NOMO-1 treated with DMSO at 0.1 percent for 48 hours (cell line): ENCODE data around the gene YBEY.

ENCODE experiments used
- DNase-seq: peaks from one replicate; lab custom pipeline; 2025; ENCODE audit not compliant: unreplicated experiment; lab: John Stamatoyannopoulos, UW

The YBEY gene

DNA sequence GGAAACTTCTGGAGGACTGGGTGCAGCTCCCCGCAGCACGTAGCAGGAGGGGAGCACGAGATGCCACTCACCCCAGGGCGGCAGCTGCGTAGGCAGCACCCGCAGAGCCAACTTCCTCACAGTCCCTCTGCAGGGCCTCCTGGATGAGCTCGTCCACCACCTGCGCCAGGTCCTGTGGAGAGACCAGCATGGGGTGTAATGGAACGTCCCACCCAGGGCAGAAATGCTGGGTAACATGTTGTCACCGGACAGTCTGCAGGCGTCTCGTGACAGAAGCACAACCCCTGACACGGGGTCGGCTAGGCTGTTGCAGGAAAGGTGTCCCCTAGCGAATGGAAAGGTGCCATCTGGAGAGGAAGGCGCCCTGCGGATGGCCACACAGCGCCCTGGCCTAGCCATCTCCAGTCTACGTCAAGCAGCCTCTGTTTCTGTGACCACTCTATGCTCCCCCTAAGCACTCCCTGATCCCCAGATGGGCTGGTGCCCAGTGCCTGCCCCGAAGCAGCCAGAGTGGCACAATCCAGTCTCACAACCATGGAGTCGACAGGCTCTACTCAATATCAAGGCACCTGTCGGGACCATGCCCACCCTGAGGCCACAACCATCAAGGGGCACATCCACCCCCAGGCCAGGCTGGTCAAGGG, 22.0 kb upstream of the YBEY start:
- DNase-seq = no peak

DNA sequence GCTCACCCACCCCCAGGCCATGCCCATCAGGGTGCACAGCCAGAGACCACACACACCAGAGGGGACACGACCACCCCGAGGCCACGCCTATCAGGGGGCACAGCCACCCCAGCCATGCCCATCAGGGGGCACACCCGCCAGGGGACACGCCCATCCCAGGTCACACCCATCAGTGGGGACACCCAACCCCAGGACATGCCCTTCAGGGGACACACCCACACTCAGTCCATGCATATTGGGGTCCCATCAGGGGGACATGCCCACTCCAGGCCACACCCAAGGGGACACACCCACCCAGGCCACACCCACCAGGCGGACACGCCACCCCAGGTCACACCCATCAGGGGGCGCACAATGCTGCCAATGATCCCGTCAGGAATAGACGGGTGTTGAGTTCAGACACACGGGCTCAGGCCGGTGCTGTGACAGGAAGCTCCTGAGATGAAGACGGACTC, 21.4 kb upstream of the YBEY start:
- DNase-seq = no peak

DNA sequence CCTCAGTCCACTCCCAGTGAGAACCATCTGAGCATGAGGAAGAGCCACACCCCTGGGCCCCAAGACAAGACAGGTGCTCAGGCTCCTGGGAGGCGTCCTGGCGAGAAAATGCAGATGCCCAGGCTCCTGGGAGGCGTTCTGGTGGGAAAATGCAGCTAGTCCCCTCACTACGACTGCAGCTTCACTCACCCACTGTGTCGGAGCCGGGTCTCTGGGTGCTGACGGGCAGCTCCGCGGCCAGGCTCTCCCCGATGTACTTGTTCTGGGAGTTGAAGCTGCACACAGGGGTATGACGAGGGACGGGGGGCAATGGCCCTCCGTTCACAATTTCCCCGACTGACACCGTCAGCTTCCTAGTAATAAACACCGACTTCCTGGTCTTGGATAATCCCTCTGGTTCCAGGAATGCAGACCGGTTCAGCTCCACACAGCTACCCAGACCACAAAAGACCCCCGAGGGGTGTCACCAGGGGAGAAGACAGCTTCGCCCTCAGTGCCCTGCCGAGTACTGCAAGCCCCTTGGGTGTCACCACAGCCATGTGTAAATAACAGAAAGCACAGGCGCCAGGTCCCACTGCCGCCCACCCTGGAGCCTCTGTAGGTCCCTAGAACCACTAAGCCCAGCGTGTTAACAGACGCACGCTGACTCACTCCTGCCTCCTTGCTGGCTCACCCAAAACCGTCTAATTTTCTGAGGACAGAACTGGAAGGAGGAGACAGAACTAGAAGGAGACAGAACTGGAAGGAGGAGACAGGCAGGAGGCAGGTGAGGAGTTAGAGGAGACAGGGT, 20.2 kb upstream of the YBEY start:
- no peak for DNase-seq

DNA sequence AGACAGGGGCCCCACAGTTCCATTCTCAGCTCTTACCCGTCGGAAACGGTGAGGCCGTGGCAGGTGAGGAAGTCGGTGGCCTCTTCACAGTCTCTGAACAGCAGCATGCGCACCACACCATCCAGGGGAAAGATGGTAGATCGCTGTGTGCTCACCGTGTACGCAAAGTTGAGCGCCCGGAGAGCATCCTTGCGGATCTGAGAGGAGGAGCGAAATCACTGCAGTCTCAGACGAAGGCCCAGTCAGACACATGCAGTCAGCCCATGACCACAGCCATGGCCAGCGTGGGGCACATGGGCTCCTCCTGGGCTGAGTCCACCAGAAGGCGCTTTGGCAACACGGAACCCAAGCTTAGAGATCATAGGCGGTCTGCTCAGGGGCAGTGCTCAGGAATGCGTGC, 19.2 kb upstream of the YBEY start:
- no peak for DNase-seq

DNA sequence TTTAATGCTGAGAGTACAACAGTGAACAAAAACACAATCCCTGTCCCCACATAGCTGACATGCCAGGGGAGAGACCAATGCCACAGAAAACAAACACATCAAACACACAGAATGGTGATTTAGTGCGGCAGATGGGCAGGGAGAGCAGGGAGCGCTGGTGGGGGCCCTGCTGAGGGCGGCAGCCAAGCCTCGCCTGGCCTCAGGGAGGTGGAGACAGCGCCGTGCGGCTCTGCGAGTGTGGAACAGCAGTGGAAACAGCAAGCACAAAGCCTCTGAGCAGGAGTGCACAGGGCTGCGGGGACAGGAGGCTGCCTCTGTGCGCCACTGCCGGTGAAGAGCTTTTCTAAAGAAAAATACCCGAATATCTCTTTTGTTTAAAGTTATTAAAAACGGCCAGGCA, 17.8 kb upstream of the YBEY start:
- no peak for DNase-seq

DNA sequence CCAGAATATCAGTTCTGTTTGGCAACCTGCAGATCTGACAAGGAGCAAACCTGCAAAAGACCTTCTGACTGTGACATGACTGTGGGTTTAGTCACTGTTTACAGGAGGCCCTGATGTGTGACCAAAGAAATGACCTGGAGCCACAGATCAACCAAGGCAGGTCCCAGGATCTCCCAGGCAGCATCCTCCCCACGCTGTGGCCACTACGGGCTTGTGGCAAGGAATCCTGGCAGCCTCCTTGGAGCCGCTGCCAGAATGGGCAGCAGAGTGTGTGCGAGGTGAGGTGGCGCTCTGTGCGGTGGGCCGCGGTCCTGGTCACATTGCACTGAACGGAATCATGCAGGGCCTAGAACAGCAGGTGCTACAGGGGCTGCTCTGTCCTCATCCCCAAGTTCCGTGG, 16.7 kb upstream of the YBEY start:
- DNase-seq = no peak

DNA sequence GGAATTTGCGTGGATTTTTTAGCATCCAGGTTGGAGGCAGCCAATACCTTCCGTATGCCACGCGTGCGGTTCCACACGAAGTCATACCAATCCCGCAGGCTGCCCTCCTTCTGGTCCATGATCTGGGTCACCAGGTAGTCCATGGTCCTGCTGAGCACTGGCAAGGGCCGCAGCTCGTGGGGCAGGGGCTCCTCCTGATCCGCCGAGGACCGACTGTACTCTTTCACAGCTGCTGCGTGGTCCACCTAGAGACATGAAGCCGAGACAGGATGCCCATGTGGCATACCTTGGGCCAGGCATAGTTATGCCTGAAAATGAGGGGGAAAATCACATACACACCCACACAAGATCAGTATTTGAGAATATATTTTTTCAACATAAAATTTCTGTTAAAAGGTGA, 12.8 kb upstream of the YBEY start:
- no peak for DNase-seq

DNA sequence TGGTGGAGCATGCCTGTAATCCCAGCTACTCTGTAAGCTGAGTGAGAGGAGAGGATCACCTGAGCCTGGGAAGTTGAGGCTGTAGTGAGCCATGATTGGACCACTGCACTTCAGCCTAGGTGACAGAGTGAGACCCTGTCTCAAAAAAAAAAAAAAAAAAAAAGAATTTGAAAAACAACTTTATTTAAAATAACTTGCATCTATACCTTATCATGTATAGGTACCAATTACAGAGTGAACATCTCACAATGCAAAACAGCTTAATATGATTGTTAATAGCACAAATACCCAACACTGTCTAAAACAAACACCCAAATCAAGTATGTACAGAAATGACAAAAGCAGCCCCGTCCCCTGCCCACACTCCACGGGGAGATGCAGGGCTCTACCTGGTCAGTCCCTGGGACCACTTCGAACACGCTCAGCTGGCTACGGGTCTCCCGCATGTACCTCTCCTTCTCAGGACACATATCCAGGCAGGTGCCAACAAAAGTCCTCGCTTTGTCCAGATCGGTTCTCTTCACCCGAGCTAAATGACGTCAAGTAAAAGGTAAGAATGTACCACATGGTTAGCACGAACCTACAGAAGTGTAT, 11.2 kb upstream of the YBEY start:
- DNase-seq = no peak

DNA sequence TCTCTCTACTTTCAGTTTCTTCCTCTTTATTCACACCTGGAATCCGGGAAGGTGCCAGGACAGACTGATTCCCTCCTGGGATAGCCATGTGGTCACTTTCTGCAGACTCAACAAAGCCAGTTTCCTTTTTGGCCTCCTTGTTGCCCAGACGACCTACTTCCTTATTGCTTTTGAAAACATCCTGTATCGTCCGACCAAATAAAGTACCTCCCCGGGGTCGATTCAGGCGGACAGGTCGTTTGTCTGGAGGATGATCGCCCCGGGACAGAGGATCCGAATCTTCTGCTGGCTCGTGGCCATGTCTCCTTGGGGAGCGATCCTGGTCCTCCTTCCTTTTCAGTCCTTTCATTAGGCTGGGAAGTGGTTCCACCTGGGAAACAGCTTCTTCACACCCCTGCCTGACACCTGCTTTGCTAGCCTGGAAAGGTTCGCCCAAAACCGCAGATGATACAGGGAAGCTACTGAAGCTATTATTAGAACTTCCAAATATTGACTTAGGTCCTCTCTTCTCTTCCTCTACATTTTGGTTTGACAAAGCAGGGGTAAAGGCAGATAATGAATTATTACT, 2.0 kb upstream of the YBEY start:
- peak; percentile 23 for DNase-seq

DNA sequence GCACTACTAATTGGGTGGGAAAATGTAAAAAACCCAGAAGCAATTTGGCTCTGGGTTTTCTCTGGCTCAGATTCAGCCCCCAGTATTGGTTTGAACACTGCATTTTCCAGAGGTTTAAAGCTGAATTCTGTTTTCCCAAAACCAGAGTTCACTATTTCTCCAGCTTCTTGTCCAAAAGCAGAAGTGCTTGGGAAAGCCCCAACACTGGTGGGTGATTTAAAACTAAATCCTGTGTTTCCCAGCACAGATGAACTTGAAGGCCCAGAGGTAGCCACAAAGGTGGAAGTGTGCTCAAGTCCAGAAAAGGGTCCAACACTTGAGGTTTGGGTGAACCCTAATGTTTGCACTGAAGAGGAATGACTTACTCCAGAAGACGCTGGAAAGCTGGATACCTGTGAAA, 1.4 kb upstream of the YBEY start:
- no peak for DNase-seq

DNA sequence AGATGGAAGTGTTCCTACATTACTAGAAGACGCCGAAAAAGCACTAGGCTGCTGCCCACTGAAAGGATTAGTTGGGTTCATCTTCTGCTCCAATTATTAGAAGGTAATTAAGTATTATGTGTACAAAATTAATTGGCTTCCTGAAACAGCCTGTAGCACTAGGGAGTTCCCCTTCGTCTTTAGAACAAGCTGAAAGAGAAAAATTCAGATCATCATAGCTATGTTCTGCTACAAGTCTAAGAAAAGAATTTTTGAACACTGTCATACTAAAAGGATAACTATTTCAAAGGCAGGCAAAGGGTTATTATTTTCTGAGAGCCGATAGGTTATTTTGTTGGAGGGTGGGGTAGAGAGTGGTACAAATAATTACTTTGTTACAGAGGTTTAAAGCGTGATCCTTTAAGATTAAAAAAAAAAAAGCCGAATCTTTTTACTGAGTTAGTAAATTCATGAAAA, 908 bp upstream of the YBEY start, which contains the start of gene MCM3AP:
MCM3AP (minus strand) TSS at position 406 of the 456 bp plus-strand sequence; CDS start at position 81, 325 bp downstream.
- peak; percentile 11 for DNase-seq

DNA sequence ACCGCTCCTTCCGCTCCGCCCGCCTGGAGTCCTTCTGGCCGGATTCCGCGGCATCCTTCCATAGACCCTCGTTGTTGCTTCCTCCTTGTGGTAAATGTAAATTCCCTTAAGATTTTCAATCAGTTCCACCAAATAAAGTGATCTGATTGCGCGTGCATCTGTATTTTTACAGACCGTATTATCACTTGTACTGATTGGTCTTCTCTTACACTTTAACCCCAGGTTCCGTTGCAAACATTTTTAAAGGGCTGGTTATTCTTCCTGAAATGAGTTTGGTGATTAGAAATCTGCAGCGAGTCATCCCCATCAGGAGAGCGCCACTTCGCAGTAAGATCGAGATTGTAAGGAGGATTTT, 483 bp downstream of the YBEY start:
- DNase-seq = peak; percentile 74

DNA sequence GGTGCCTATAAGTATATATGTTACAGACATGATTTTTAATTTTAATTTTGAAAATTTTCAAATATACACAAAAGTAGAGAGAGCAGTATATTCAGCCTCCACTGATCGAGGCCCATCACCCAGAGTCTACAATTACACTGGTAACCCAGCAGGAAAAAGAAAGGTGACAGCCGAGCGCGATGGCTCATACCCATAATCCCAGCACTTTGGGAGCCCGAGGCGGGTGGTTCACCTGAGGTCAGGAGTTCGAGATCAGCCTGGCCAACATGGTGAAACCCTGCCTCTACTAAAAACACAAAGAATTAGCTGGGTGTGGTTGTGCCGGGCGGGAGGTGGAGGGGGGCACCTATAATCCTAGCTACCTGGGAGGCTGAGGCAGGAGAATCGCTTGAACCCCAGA, 1.4 kb downstream of the YBEY start:
- DNase-seq = no peak

DNA sequence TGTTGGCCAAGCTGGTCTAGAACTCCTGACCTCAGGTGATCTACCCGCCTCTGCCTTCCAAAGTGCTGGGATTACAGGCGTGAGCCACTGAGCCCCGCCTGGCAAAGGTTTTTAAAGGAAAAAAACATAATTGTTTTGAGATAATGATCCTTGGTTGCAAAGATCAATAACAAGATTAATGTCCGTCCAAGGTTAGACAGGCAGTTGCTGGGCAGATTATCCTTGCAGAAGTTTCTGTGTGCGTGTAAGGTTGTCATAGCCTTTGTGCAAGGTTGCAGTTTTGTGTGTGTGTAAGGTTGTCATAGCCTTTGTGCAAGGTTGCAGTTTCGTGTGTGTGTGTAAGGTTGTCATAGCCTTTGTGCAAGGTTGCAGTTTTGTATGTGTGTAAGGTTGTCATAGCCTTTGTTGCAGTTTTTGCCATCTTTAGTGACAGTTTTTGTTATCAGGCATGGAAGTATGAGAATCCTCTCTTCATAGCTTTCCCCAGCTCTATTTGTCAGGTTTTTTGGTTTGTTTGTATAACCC, 3.6 kb downstream of the YBEY start:
- no peak for DNase-seq

DNA sequence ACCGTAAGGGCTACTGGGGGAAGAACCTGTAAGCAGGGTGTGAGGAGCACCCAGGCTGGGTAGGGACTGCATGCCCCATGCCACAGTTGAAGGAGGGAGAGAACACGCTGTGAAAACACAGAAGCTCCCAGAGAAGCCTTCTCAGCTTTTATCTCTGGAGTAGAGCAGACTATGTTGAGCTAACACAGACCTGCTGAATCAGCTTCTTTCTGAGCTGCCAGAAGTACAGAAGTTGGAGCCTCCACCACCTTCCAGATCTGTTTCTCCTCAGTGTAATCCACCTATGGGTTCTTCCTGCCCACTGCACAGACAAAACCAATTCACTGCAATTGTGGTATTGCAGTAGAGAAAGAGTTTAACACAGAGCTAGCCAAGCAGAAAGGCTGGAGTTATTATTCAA, 5.4 kb downstream of the YBEY start:
- DNase-seq = no peak

DNA sequence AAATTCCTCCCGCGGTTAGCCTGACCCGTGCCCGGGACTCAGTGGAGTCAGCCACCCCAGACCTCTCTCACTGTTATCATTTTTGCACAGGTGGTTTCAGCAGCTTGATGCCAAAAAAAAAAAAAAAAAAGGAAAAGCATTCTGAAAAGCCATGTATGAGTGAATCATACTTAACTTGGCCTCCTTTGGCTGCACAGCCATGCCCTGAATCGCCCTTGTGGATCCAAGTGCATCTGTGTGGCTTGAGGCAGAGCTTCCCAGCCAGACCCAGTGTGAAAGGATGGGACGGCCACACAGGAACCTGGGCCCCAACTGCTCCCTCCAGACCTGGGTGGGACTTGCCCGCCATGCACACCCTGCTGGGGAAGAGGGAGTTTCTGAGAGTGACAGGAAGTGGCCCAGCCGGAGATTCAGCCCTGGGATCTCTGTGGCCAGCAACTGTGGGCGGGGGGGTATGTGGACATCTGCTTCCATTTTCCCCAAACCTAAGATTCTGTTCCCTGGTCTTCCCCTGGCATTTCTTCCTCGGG, 8.6 kb downstream of the YBEY start:
- DNase-seq = no peak

DNA sequence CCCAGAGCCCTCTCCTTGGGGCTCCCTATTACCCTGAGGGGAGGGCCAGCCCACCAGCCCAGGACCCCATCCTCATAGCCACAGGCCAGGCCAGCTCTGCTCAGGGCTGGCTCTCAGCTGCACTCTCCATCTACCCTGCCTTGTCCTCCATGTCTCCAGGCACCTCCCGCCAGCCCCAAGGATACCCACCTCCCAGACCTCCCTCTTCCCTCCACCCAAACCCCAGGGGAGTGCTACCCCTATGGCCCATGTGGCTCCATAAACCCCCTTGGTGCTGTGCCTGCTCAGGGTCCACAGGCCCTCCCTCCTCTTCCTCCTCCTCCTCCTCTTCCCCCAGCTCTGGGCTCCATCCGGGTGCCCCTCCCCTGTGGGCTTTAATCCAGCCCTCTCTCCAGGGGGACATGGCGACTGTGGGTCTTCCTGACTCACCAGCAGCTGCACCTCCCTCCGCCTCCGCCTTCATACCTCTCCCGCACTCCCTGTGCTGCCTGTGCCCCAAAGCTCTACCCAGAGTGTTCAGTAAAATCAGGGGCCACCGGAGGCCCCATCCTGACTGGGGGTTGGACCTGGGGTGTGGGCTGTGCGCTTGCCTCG, 9.1 kb downstream of the YBEY start:
- DNase-seq = no peak

DNA sequence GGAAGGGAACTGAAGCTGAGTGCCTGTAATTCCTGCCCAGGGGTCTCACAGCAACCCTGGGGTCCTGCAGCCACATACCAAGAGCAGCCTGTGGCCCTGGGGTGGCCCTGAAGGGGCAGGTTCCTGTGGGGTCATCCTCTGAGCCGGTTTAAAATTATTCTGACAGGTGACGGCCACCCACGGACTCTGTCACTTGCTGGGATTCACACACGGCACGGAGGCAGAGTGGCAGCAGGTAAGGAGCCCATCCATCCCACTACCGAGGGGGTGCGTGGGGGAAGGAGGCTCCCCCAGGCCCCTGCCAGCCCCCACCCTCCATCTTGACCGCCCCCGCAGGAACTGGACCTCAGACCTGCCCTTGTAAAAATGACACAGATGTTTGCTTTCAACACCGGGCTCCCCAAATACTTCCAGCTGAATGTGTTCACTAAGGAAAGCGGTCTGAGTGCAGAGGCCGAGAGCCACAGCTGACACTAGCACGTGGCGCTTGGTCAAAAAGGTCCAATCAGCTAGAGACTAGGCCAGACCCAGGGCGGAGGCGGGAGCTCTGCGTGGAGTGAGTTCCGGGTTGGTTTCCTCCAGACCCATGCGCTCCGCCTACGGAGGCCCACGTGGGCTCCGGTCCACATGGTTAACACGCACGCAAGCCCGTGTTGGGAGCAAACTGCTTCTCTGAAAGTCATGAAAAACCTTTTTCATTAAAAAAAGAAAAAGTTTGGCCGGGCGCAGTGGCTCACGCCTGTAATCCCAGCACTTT, 10.0 kb downstream of the YBEY start:
- DNase-seq = peak; percentile 62

DNA sequence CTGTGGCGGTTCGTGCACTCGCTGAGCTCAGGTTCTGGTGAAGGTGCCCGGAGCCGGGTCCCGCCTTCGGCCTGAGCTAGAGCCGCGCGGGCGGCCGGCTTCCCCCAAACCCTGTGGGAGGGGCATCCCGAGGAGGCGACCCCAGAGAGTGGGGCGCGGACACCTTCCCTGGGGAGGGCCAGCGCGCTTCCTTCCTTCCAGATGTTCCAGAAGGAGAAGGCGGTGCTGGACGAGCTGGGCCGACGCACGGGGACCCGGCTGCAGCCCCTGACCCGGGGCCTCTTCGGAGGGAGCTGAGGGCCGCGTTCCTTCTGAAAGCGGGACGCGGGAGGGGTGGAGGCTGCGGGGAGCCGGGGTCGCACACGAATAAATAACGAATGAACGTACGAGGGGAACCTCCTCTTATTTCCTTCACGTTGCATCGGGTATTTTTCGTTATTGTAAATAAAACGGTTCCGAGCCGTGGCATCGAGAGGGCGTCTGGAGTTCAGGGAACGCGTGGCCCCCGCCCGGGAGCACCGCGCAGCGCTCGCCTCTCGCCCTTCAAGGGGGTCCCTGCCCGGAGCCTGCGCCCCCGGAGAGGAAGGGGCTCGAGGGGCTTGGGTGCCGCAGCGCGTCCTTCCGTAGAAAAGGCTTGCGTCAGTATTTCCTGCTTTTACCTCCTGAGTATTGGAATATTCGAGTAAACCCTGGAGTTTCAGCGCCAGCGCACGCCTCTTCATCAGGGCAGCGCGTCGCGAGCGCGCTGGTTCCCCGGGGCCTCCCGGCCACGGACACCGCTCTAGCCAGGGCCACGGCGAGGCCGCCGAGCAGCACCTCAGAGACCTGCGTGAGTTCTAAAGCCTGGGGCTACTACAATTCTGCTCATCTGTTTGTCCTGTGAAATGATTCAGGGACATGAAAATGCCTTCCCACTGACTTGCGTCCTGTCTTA, 11.5 kb downstream of the YBEY start:
- DNase-seq = no peak
